NCI-H345 treated with DMSO at 0.1 percent for 48 hours (cell line): Measurements from ENCODE around the gene KIAA0825.
"Not testable (repeated sequence)": the region's sequence is repeated elsewhere in the genome, so short reads cannot be mapped to it uniquely, and the experiment has no call there.

Experiments
- DNase-seq: peaks from one replicate; lab custom pipeline; 2025; ENCODE audit not compliant: unreplicated experiment; lab: John Stamatoyannopoulos, UW

Gene KIAA0825

GRCh38 chr5:94388773-94389514 lies 229.5 kb downstream of the KIAA0825 start:
- no peak for DNase-seq

DNA sequence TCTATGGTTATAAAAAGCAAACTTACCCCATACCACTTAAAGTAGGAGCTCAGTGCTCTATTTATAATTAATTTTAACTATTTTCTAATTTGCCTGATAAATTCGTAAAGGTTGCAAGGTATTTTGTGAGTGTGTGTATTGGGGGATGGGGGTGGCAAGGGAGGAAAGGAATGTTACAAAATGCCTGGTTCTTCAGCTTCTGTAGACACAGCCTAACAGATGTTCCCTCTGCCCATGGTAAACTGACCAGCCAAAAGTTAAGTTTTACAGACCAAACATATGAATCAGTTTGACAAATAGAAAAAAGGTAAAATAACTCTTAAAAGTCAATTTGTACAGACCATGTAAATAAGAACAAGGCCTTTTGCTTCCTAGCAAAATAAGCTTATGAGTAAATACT lies 232.6 kb downstream of the KIAA0825 start:
- DNase-seq, result no peak

DNA sequence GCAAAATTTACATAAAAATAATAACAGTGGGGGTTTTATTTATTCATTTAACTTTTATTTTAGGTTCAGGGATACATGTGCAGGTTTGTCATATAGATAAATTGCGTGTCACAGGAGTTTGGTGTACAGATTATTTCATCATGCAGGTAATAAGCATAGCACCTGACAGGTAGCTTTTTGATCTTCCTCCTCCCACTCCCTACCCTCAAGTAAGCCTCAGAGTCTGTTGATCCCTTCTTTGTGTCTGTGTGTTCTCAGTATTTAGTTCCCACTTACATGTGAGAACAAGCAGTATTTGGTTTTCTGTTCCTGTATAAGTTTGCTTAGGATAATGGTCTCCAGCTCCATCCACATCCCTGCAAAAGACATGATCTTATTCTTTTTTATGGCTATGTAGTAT lies 240.3 kb downstream of the KIAA0825 start:
- no peak for DNase-seq

- no peak for DNase-seq
These were observed 241.6 kb downstream of the KIAA0825 start for GRCh38 chr5:94376672-94377345.

DNA sequence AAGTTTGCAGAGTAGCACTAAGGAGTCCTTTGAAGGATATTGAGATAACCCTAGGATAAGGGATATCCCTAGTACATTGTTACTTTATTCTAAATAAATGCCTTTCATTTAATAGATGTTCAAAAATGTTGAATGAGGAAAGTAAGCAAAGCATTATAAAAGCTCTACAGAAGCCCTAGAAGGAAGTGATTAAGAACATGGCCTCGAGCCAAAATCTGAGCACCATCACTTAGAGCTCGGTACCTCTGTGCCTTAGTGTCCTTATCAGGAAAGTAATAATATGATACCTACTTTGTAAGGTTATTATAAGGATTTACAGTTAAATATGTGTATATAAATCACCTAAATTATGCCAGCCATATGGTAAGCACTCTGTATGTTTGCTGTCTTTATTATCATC lies 242.6 kb downstream of the KIAA0825 start:
- DNase-seq, result no peak

- no peak for DNase-seq
These were observed 244.1 kb downstream of the KIAA0825 start for GRCh38 chr5:94374336-94374735.

- no peak for DNase-seq
These were observed 250.5 kb downstream of the KIAA0825 start for GRCh38 chr5:94367900-94368299.

DNA sequence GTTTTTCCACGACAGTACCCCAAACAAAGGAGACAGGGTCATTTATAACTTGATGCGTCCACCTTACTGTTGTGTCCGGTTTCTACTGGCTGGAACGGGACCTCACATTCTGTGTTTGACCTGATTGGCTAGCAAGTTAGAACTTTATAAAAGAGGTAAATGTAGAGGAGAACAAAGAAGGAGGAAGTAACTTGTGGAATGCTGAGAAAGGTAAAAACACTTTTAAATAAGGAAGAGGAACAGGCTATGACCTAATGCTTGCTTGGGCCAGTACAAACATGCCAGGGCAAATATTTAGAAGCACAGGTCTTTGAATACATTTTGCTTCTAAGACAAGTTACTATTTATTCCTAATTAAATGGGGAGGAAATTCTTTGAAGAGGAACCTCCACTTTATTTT lies 251.6 kb downstream of the KIAA0825 start:
- DNase-seq, result no peak

DNA sequence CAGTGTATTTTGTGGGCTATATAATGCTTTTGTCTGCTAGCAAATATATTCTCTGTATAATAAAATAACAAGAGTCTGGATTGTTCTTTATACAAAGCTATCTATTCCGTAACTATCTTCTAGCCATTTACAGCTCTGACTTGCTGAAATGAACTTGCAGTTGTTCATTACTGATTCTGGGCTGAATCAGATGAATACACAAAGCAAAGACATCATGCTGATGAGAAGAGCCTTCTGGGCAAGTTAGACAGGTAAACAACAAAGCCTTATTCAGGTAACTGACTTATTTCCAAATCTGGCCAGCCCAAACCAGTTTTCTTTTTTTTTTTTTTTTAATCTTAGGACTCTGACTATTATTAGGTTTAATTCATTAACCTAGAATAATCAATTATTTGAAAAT lies 255.5 kb downstream of the KIAA0825 start:
- no peak for DNase-seq

DNA sequence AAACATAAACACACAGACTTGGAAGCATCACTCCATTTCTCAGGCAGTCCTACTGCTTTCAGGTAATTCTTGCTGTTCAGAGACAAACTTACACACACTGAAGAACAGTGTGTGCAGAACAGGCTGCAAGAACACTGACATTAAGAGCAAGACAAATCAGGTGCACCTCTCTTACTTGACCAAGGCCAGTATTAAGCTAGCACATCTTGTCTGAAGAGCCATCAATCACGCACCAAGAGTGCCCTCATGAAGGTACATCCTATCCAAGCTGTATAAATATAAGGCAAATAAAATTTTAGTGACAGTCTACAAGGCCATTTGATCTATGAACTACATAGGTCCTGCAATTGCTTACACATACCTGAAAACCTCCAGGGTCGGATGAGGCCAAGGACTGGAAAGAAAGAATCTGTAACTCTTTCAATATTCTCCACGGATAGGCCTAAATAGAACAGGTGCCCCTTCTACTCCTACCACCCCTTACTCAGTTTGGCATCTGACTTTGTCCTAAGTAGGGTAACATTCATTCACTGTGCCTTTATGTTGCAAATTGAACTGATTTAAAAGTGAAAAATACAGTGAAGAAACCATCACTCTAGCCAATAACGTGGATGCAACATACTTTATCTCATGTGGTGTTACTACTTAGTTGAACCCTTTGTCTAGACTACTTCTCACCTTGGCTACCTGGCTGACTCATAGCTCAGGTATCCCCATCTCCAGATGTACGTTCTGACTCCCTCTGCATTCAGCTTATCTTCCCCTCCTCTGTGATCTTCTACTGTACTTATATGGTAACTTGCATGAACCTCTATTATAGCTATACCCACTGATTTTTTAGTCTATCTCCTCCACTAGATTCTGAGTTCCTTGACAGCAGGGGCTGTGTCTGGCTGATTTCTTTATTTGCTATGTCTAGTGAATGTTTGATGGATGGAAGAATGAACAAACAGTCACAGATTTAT lies 256.3 kb downstream of the KIAA0825 start:
- no peak for DNase-seq

DNA sequence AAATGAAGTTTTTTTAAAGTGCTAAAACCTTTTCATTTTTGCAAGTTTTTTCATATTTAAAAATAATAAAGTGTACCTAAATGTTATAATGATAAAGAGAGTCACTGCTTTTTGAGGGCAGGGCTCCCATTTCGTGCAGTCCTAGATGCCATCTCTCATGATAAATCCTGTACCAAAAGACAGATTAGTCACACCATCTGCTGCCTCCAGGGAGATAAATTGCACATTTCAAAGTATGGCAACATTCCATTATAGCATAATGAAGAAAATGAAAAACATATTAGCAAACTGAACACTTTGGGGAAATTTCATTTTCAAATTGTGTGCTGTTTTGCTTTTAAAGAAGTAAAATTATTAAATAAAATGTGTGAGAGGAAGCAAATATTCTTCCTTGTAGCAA lies 257.2 kb downstream of the KIAA0825 start:
- no peak for DNase-seq

- DNase-seq, result no peak
These were observed 257.8 kb downstream of the KIAA0825 start for GRCh38 chr5:94360382-94361130.

GRCh38 chr5:94359880-94360279 lies 258.5 kb downstream of the KIAA0825 start:
- DNase-seq, result no peak

- DNase-seq, result no peak
These were observed 262.6 kb downstream of the KIAA0825 start for GRCh38 chr5:94355811-94356210.

DNA sequence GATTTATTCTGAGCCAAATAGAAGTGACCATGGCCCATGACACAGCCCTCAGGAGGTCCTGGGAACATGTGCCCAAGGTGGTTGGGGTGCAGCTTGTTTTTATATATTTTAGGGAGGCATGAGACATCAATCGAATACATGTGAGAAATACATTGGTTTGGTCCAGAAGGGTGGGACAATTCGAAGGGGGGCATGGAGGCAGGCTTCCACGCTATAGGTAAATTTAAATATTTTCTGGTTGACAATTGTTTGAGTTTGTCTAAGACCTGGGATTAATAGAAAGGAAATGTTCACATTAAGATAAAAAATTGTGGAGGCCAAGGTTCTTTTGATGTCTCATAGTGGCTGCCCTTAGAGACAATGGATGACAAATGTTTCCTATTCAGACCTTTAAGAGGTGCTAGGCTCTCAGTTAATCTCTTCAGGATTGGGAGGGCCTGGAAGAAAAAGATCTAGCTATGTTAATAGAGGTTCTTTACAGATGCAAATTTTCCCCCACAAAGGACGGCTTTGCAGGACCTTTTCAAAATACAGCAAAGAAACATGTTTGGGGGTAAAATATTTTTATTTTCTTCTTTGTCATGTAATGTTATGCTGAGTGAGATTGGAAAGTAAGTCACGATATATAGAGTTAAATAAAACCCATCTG lies 263.4 kb downstream of the KIAA0825 start:
- not testable (repeated sequence) for DNase-seq

DNA sequence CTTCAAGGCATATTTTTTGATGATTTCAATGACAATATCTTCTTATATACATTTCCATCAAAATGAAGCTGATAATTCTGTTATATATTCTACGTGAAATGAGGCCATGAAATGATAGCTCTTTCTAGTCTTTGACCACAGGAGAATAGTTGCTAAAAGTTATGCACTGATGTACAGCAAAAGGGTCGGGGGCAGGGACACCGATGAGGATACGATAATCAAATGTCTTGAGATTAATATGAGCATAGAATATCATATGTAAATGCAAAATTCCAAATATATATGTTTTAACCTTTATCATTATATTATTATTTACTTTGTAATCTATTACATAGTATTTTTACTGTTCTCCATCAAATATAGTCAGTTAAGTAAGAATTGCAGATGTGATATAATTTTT lies 264.8 kb downstream of the KIAA0825 start:
- no peak for DNase-seq

DNA sequence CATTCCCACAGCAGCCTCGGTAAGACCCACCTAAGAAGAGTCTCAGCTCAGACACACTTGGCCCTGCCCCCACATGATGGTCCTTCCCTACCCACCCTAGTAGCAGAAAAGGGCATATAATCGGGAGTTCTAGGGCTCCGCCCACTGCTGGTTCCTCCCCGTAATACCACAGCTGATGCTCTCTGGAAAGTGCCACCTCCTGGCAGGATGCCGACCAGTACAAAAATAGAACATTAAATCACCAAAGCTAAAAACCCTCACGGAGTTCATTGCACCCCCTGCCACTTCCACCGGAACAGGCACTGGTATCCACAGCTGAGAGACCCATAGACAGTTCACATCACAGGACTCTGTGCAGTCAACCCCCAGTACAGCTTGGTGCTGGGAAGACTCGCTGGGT lies 271.3 kb downstream of the KIAA0825 start:
- DNase-seq, result no peak

DNA sequence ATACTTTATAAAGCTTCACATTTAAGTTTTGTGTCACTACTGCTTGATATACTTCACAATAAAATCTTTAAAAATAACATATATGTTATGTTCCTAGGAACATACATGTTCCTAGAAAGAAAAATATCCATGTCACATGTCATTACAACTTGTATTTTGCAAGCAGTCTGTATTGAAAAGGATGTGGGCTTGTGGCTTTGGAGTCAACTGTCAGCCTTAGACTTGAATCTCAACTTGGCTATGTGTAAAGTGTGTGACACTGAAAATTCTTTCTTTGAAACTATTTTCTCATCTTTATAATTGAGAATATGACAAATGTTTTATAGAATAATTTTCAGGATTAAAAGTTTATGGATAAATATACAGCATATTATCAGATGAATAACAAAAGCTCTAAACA lies 273.1 kb downstream of the KIAA0825 start:
- DNase-seq, result no peak

GRCh38 chr5:94337617-94338016 lies 280.8 kb downstream of the KIAA0825 start:
- no peak for DNase-seq

DNA sequence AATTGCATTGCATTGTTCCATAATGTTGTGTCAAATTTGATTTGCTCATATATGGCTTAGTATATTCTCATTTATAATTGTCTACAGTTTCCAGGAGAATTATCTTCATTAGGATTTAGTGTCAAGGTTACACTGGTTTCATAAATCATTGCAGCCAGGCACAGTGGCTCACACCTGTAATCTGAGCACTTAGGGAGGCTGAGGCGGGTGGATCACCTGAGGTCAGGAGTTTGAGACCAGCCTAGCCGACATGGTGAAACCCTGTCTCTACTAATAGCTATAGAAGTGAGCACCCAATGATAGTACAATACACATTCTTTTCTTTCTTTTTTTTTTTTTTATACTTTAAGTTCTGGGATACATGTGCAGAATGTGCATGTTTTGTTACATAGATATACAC lies 282.5 kb downstream of the KIAA0825 start:
- DNase-seq, result no peak
